OCI-LY7 (cell line): Measurements from ENCODE around the gene KIAA1328.

ENCODE experiments used
- CTCF ChIP-seq: fragments of 200-600 bp; sonication (generic); conservative IDR thresholded peaks from 2 replicates; pipeline ENCODE4 v1.5.1; 2014; ENCODE audit warnings: mild to moderate bottlenecking, antibody characterized with exemption, low read length, moderate library complexity, mixed read lengths
- EZH2phosphoT487 ChIP-seq: fragments of 200-600 bp; sonication (generic); IDR thresholded peaks from 2 replicates; pipeline ENCODE4 v1.6.1; 2018; ENCODE audit warnings: low read depth, borderline replicate concordance, mild to moderate bottlenecking, mixed run types, antibody characterized with exemption, low read length, moderate library complexity, mixed read lengths

- 0 out of 2 replicates have a peak, but pooled peaks have one; percentile 19 for TF ChIP-seq CTCF
- no peak for TF ChIP-seq EZH2phosphoT487
Observed at GRCh38 chr18:37019157-37019827, 190.4 kb downstream of the KIAA1328 start.
